SK-N-SH (cell line): ENCODE results near the gene CDHR3. TPM values are rescaled to one million over a fixed set of nuclear protein-coding genes. Genes with fewer than 3 reads are reported as not detected.
A peak's percentile ranks its signal among the peaks of the same experiment; 100 is the strongest.

Source experiments
- CTCF ChIA-PET: fragments of 300-600, 350-600 bp; formaldehyde crosslinking; extraction: SDS; loops from one replicate; lab custom pipeline; 2021; lab: Yijun Ruan, JAX
- POLR2A ChIA-PET: fragments of 350-600 bp; sonication (Branson Sonifier 250); formaldehyde crosslinking; extraction: SDS; loops from one replicate; lab custom pipeline; 2020; ENCODE audit warnings: antibody characterized with exemption, inconsistent platforms; lab: Yijun Ruan, JAX
- DNase-seq: peaks from one replicate; pipeline ENCODE4 v3.0.0; 2012
- H2AFZ ChIP-seq: fragments of 200-600 bp; sonication (generic); 2 replicates; pipeline ENCODE4 v1.8.1; 2016; ENCODE audit warnings: antibody characterized with exemption, mild to moderate bottlenecking, low read depth
- H3F3A ChIP-seq: fragments of 200-600 bp; sonication (generic); replicated peaks from 2 replicates; pipeline ENCODE3; 2016; ENCODE audit warnings: antibody characterized with exemption, mild to moderate bottlenecking; ENCODE audit not compliant: insufficient read depth
- H3K27ac ChIP-seq, 2 experiments: fragments of 200-500 bp in 1 of 2; fragments of 200-600 bp in 1 of 2; sonication (Bioruptor generic) in 1 of 2; sonication (generic), shearing (Covaris generic) in 1 of 2; 2 replicates each; pipeline versions ENCODE4 v1.5.1 to v1.6.1; 2014 to 2016; ENCODE audit warnings: low read depth in 2 of 2, inconsistent platforms in 1 of 2, low read length in 1 of 2, mild to moderate bottlenecking in 1 of 2, mixed read lengths in 1 of 2
- H3K27me3 ChIP-seq: fragments of 200-600 bp; sonication (generic), shearing (Covaris generic); 2 replicates; pipeline ENCODE4 v1.6.1; 2016; ENCODE audit warnings: mixed run types; ENCODE audit not compliant: insufficient read depth
- H3K36me3 ChIP-seq, 2 experiments: fragments of 200-500 bp in 1 of 2; fragments of 200-600 bp in 1 of 2; sonication (Bioruptor generic) in 1 of 2; sonication (generic) in 1 of 2; replicated peaks in 1 of 2; 2 replicates each; pipeline versions ENCODE3 to v1.5.1; 2014 to 2016; ENCODE audit warnings: low read length in 1 of 2, mild to moderate bottlenecking in 1 of 2; ENCODE audit not compliant: insufficient read depth in 2 of 2, control insufficient read depth in 1 of 2
- H3K4me1 ChIP-seq, 2 experiments: fragments of 200-500 bp in 1 of 2; fragments of 200-600 bp in 1 of 2; sonication (Bioruptor generic) in 1 of 2; sonication (generic), shearing (Covaris generic) in 1 of 2; 2 replicates each; pipeline versions ENCODE4 v1.5.1 to v1.6.1; 2014 to 2016; ENCODE audit warnings: low read depth in 1 of 2, low read length in 1 of 2, mixed run types in 1 of 2; ENCODE audit not compliant: insufficient read depth in 2 of 2, control insufficient read depth in 1 of 2
- H3K4me2 ChIP-seq: fragments of 200-600 bp; sonication (generic), shearing (Covaris generic); 2 replicates; pipeline ENCODE4 v1.6.1; 2017; ENCODE audit warnings: mixed run types
- H3K4me3 ChIP-seq, 2 experiments: fragments of 200-500 bp in 1 of 2; fragments of 200-600 bp in 1 of 2; sonication (Bioruptor generic) in 1 of 2; sonication (generic), shearing (Covaris generic) in 1 of 2; 2 replicates each; pipeline versions ENCODE4 v1.5.1 to v1.8.1; 2014 to 2016; ENCODE audit warnings: low read depth in 2 of 2, inconsistent platforms in 1 of 2, low read length in 1 of 2, mild to moderate bottlenecking in 1 of 2, mixed read lengths in 1 of 2, moderate library complexity in 1 of 2
- H3K79me2 ChIP-seq: fragments of 200-600 bp; sonication (generic); 2 replicates; pipeline ENCODE4 v1.8.1; 2017; ENCODE audit warnings: mild to moderate bottlenecking; ENCODE audit not compliant: insufficient read depth
- H3K9ac ChIP-seq: fragments of 200-600 bp; sonication (generic); 2 replicates; pipeline ENCODE4 v1.6.1; 2017; ENCODE audit warnings: mixed run types
- H3K9me2 ChIP-seq: fragments of 200-600 bp; sonication (generic); 2 replicates; pipeline ENCODE4 v1.6.1; 2017; ENCODE audit warnings: mixed run types
- H3K9me3 ChIP-seq: fragments of 200-600 bp; sonication (generic); 2 replicates; pipeline ENCODE4 v1.6.1; 2017; ENCODE audit warnings: mixed run types, mild to moderate bottlenecking, moderate library complexity
- H4K20me1 ChIP-seq: fragments of 200-600 bp; sonication (generic); 2 replicates; pipeline ENCODE4 v1.6.1; 2017; ENCODE audit warnings: mild to moderate bottlenecking, mixed run types; ENCODE audit not compliant: insufficient read depth
- CTCF ChIP-seq: fragments of 200-600 bp; sonication (generic); IDR thresholded peaks from 2 replicates; pipeline ENCODE4 v1.6.1; 2017; ENCODE audit warnings: antibody characterized with exemption, mild to moderate bottlenecking, moderate library complexity
- GABPA ChIP-seq: IDR thresholded peaks from 2 replicates; pipeline ENCODE4 v1.4.0; 2012; ENCODE audit warnings: low read depth, mild to moderate bottlenecking
- MAX ChIP-seq: IDR thresholded peaks from 2 replicates; pipeline ENCODE4 v1.4.0; 2012; ENCODE audit warnings: low read depth
- NRF1 ChIP-seq: IDR thresholded peaks from 2 replicates; pipeline ENCODE4 v1.6.1; 2012; ENCODE audit warnings: low read depth, mild to moderate bottlenecking, low read length
- RAD21 ChIP-seq: IDR thresholded peaks from 2 replicates; pipeline ENCODE4 v1.6.1; 2012; ENCODE audit warnings: mild to moderate bottlenecking, low read length
- RCOR1 ChIP-seq: fragments of 150-350 bp; IDR thresholded peaks from 2 replicates; pipeline ENCODE4 v1.6.1; 2017; ENCODE audit warnings: antibody characterized with exemption, low read length
- SMC3 ChIP-seq: IDR thresholded peaks from 2 replicates; pipeline ENCODE4 v1.6.1; 2012; ENCODE audit warnings: low read depth, low read length, improper control_type of control experiment
- TAF1 ChIP-seq: IDR thresholded peaks from 2 replicates; pipeline ENCODE4 v1.6.1; 2012; ENCODE audit warnings: low read depth, mild to moderate bottlenecking, low read length, moderate library complexity, borderline replicate concordance
- TEAD4 ChIP-seq: IDR thresholded peaks from 2 replicates; pipeline ENCODE4 v1.4.0; 2012; ENCODE audit warnings: mild to moderate bottlenecking, borderline replicate concordance; ENCODE audit not compliant: insufficient read depth
- YY1 ChIP-seq: IDR thresholded peaks from 2 replicates; pipeline ENCODE4 v1.4.0; 2012; ENCODE audit warnings: low read depth, mild to moderate bottlenecking
- WGBS: methylation state at CpG from one replicate; pipeline ENCODE4 v1.1.6; 2017; ENCODE audit warnings: low lambda C conversion rate; 5-methylcytosine and 5-hydroxymethylcytosine counted together
- polyA plus RNA-seq, 3 experiments: library from polyadenylated mRNA; depleted of rRNA; stranded (reverse); fragments of >200 nt; gene quantifications; 2 replicates each; pipeline ENCODE4 v1.2.3, GENCODE V29; 2012

Gene CDHR3
- polyA plus RNA-seq, 1 of the 3 experiments (the other 2 are of a cell fraction), result 7.5 TPM

GRCh38 chr7:106070201-106070551 is 107.1 kb downstream of the CDHR3 start (continued):
- TF ChIP-seq YY1 (no peak), TEAD4 (no peak)
- TF ChIP-seq, all 33 proteins: peak for 2

- Histone ChIP-seq H3K27me3 (no peaks in the 10 kb centered on the region), H3K9me2 (no peaks in the 10 kb centered on the region), H4K20me1 (no peaks in the 10 kb centered on the region), H3K79me2 (no peaks in the 10 kb centered on the region), H3K36me3 (no peaks in the 10 kb centered on the region), H3K4me3 (no peak overlapping the region), H3K9me3 (no peaks in the 10 kb centered on the region), H2AFZ (no peak overlapping the region), H3K27ac (no peak overlapping the region; a peak in 1 of 4 replicates), H3K9ac (no peak overlapping the region), H3K4me1 (peaks cover 24 to 66% of the 10 kb centered on the region in 2 experiments), H3F3A (peaks cover 1% of the 10 kb centered on the region), H3K4me2 (no peak overlapping the region)
- WGBS, result 95% methylated on average over 8 of the region's 8 CpGs
- no peak for DNase-seq
- TF ChIP-seq CTCF (no peak), RCOR1 (no peak), GABPA (no peak), NRF1 (no peak), YY1 (no peak), TAF1 (no peak)
- ChIA-PET POLR2A (interaction anchor here (0.8 to 1.5 kb wide), 2 partner anchors 12 to 41 kb away, joined by 3 to 10 read pairs; partner anchors contain the start of gene SYPL1), CTCF (interaction anchor here (0.5 to 9.0 kb wide), 10 partner anchors 12 to 1301 kb away, joined by 3 to 109 read pairs (median 5); partner anchors contain the start of gene SYPL1)
Observed at GRCh38 chr7:106070567-106071254, 107.6 kb downstream of the CDHR3 start.

- Histone ChIP-seq H3K27me3 (no peaks in the 10 kb centered on the region), H3K27ac (peak overlapping the region in 1 of 2 experiments; percentile 81; a peak in 2 of 4 replicates), H3K4me1 (peaks cover 20 to 61% of the 10 kb centered on the region in 2 experiments), H3K9ac (no peak overlapping the region), H3K9me2 (no peaks in the 10 kb centered on the region), H3K4me3 (no peak overlapping the region), H3K9me3 (no peaks in the 10 kb centered on the region), H3F3A (no peaks in the 10 kb centered on the region), H2AFZ (no peak overlapping the region), H3K36me3 (no peaks in the 10 kb centered on the region), H3K79me2 (no peaks in the 10 kb centered on the region), H4K20me1 (no peaks in the 10 kb centered on the region), H3K4me2 (no peak overlapping the region)
- POLR2A ChIA-PET, result interaction anchor here (1.4 to 1.5 kb wide), 4 partner anchors 11 to 80 kb away, joined by 3 to 10 read pairs (median 6); partner anchors contain the start of gene SYPL1
- CTCF ChIA-PET, result interaction anchor here (0.7 to 9.0 kb wide), 17 partner anchors 9 to 673 kb away, joined by 3 to 109 read pairs (median 5); partner anchors contain the start of gene SYPL1
- peak; percentile 49 for DNase-seq
- 92% methylated on average over 9 of the region's 9 CpGs for WGBS
- no peak for TF ChIP-seq RCOR1
- no peak for TF ChIP-seq SMC3
- TF ChIP-seq RAD21, result no peak
- TF ChIP-seq MAX, result no peak
Observed at GRCh38 chr7:106071356-106071998, 108.4 kb downstream of the CDHR3 start.
